Fibroblast of skin of right biceps (primary cell): ENCODE results near the gene USP48.
"Not testable (repeated sequence)": the region's sequence is repeated elsewhere in the genome, so short reads cannot be mapped to it uniquely, and the experiment has no call there.

ENCODE experiments used
- DNase-seq: peaks from one replicate; pipeline ENCODE4 v3.0.0-alpha.2; 2013

USP48 gene

DNA sequence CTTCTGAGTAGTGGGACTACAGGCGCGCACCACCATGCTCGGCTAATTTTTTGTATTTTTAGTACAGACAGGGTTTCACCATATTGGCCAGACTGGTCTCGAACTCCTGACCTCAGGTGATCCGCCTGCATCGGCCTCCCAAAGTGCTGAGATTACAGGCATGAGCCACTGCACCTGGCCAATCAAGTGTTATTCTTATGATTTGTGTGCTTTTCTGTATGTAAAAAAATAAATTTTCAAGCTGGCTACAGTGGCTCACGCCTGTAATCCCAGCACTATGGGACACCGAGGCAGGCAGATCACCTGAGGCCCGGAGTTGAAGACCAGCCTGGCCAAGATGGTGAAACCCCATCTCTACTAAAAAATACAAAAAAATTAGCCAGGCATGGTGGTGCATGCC, 12.3 kb downstream of the USP48 start:
- DNase-seq = not testable (repeated sequence)

DNA sequence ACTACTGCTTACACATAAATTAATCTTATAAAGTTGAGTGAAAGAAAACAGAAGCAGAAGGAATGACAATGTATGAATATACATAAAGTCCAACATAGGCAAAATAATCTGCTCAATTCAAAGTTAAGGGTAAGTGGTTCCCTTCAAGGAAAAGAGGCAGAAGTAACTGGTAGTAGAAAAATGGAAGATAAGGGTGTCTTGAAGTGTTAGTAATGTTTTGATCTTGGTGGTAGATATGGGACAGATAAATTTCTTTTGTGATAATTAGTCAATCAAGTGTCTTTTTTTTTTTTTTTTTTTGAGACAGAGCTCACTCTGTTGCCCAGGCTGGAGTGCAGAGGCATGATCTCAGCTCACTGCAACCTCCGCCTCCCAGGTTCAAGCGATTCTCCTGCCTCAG, 12.7 kb downstream of the USP48 start:
- no peak for DNase-seq

DNA sequence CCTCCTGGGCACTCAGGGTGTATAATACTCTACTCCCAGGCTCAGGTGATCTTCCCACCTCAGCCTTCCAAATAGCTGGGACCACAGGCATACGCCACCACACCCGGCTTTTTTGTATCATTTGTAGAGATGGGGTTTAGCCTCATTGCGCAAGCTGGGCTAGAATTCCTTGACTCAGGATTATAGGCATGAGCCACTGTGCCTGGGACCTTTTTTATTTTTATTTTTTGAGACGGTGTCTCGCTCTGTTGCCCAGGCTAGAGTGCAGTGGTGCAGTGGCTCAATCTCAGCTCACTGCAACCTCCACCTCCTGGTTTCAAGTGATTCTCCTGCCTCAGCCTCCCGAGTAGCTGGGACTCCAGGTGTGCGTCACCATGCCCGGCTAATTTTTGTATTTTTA, 15.8 kb downstream of the USP48 start:
- not testable (repeated sequence) for DNase-seq

DNA sequence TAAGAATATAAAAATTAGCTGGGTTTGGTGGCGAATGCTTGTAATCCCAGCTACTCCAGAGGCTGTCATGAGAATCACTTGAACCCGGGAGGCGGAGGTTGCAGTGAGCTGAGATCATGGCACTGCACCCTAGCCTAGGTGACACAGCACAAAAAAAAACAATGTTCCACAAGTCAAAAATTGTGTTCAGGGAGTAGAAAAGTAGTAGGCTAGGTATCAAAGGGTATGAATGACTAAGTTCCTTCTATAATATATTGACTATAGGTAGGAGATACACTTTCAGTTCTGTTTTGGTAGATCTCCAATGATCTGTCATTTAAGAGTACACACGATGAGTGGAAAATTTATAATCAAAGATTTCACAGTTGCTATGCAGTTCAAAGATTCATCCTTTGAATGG, 16.7 kb downstream of the USP48 start:
- no peak for DNase-seq

DNA sequence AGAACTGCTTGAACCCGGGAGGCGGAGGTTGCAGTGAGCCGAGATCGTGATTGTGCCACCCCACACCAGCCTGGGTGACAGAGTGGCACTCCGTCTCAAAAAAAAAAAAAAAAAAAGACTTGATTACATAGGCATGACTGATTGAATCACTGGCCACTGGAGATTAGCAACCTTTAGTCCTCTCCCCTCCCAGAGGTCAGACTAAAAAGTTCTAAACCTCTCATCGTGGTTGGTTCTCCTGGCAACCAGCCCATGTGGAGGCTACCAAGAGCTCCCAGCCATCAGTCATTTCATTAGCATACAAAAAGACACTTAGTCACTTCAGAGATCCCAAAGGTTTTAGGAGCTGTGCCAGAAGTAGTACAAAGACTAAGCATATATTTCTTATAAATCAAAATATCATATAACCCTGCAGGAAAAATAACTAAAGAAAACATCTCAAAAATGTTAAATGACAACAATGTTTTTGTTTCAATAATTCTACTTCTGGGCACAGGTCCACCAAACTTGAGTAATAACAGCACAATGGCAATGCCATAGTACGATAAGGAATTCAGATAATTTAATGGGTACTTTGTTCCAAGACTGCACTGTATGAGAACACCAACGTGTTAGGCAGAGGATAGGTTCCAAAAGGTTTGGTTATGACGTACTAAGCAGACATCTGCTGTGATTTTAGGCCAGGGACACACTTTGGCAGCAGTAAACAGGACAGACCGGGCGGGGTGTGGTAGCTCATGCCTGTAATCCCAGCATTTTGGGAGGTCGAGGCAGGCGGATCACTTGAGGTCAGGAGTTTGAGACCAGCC, 18.1 kb downstream of the USP48 start:
- peak; percentile 95 for DNase-seq

DNA sequence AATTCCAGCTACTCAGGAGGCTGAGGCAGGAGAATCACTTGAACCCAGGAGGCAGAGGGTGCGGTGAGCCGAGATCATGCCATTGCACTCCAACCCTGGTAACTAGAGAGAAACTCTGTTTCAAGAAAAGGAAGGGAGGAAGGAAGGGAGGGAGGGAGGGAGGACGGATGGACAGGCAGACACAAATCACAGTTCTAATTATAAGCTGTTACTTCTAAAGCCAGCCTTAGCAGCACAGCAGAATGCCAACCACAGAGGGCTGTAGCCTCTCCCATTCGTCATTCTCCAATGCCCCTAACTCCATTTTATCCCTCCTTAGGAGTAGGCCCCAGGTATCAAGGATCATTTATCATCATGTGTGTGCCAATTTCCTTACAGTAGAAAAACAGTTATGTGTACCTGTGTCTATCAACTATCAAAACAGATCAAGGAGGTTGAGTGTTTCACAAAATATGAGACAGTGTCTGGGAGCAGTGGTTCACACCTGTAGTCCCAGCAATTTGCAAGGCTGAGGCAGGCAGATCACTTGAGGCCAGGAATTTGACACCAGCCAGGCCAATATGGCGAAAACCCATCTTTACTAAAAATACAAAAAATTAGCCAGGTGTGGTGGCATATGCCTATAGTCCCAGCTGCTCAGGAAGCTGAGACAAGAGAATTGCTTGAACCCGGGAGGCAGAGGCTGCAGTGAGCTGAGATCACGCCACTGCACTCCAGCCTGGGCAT, 19.1 kb downstream of the USP48 start:
- DNase-seq = no peak

DNA sequence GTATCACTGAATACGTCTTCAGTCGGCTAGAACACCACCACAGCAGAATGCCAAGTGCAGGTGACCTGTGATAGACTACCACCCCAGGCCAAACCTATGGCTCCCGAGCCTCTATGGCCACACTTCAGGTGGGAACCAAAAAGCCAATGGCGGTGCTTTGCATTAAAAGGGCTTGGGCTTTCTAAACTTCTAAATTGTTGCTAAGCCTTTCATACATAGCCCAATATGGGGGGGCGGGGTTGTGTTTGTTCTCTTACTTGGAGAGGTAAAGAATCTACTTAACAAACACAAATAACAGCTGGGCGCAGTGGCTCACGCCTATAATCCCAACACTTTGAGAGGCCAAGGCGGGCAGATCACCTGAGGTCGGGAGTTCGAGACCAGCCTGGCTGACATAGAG, 19.7 kb downstream of the USP48 start:
- DNase-seq = no peak

DNA sequence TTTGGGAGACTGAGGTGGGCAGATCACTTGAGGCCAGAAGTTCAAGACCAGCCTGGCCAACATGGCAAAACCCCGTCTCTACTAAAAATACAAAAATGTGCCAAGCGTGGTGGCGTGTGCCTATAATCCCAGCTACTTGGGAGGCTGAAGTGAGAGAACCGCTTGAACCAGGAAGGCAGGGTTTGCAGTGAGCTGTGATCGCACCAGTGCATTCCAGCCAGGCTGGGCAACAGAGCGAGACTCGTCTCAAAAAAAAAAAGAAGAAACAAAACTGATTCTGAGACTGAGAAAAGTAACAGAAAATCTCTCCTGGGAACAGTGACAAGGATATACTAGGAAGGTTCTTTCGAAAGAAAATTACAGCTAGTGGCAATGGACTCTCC, 20.9 kb downstream of the USP48 start:
- no peak for DNase-seq

DNA sequence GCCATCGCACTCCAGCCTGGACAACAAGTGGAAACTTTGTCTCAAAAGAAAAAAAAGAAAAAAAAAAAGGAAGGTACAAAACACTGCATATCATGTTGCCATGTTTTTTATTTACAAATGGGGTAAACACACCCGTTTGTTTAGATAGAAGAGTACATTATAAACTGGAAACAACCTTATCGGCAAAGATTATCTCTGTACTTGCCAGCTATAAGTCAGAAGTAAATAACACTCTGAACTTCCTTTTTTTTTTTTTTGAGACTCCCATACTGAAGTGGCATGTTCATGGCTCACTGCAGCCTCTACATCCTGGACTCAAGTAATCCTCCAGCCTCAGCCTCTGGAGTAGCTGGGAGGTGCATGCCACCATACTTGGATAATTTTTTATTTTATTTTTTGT, 21.9 kb downstream of the USP48 start:
- no peak for DNase-seq

DNA sequence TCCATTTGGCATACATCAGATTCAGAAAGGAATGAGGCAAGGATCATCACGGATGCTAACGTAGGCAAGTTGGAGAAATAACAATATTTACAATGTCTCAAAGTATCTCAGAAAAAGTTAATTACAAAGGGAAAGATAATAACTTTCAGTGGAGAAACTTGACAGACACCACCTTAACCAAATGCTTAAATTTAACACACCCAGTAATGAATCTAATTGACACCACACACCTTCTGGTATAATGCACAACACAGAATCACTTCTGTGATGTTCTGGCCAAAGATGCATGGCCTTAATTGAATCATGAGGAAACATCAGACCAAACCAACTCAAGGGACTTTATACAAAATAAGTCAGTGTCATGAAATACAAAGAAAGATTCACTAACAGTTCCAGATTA, 23.1 kb downstream of the USP48 start:
- no peak for DNase-seq

DNA sequence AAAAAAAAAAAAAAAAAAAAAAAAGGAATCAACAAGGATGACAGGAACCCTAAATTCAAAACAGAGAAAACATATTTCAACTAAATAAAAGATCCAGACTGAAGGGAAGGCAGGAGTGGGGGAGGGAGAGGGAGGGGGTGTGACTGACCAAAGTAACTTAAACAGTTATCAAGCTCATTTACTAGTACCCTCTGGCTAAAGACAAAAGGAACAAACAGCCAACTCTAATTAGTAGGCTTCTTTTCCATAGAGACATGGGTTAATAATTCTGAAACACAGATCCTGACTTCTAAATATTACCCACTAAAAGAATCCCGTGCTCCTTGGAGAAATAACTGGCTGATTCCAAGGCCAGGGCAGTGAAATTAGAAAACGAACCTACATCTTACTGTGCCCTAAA, 23.8 kb downstream of the USP48 start:
- DNase-seq = no peak

DNA sequence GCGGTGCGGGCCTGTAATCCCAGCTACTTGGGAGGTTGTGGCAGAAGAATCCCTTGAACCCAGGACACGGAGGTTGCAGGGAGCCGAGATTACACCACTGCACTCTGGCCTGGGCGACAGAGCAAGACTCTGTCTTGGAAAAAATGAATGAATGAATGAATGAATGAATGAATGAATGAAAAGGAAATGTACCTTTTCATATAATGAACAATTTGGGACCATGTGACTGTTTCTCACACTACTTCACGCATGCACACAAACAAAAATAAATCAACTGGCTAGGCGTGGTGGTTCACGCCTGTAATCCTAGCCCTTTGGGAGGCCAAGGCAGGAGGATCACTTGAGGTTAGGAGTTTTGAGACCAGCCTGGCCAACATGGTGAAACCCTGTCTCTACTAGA, 24.3 kb downstream of the USP48 start:
- no peak for DNase-seq

DNA sequence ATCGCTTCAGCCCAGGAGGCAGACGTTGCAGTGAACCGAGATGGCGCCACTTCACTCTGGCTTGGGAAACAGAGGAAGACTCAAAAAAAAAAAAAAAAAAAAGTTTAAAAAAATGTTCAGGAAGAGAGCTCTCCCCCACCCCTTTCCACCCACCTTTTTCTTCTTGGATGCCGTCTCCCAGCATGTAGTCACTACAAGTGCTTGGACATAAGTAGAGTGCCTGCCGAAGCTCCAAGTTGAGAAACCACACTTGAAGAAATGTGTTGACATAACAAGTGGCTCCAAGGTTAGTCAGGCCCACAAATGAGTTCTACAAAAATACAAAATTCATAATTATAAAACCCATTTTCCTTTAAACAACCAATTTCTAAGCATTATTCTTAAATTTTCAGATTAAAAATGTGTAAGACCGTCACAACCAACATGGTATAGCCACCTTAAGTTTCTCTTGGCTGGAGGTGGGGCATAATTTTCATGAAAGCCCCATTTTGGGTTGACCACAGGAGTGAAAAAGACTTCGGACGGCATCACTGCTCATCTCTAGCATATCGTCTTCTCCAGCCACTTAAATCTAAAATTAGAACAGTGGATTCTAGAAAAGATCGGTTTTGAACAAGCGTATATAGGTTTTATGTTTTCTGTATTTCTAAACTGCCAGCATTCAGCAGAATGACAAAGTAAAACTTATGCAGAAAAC, 26.4 kb downstream of the USP48 start:
- no peak for DNase-seq

DNA sequence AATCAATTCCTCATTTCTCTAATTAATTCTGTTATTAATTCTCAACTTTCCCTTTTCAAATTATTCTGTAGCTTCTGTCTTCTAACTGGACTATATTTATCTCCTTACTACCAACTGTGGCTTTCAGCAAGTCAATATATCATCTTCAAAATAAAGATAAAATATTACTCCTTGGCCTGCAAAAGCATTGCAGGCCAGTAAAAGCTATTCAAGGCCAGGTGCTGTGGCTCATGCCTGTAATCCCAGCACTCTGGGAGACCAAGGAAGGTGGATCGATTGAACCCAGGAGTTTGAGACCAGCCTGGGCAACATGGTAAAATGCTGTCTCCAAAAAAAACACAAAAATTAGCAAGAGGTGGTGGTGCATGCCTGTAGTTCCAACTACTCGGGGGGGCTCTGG, 27.9 kb downstream of the USP48 start:
- no peak for DNase-seq

DNA sequence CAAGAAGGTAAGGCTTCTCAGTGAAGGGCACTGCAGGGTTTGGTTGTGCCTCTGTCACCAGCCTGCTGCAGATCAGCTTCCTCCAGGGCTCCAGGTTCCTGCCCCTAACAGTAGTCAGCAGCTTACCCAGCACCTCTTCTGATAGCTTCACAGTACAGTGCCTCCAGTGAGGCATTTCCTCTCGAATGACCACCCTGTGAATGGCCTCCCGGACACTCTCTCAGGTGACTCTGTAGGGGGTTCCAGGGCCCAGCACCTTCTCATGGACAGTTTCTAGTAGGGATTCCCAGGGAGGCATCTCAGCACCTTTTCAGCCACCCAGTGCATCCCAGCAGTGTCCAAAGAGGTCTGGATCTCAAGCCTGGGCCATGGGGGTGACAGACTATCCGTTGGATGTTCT, 28.4 kb downstream of the USP48 start:
- DNase-seq = no peak

DNA sequence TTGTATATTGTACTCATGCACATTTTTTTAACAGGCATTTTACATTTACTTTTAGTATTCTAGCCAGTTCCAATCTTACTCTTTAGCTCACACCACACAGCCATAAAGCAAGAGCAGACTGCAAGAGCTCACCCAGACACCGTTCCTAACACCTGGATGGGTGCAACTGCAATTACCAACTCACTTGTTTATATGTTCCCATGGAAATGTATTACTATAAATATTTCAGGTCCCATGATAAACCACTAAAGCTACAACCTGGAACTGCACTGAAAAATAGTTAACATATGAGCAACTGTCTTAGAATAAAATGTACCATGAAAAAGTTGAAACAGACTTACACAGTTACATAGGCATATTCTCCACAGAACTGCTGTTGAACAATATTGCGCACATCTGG, 30.8 kb downstream of the USP48 start:
- no peak for DNase-seq

DNA sequence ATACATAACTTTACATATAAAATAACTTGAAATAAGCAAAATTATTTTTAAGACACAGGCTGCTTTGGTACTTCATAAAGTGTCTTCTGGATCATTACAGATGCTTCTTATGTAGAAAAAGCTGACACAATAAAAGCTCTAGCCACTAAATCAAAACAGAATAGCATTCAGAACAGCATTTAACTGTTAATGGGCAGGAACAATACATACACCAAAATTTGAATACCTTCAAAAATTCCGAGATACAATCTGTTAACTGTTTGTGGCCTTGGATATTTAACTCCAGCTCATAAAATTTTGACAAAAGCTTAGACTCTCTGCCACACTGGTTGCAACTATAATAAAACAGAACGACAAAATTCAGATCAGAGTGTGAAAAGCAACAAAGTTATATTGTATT, 31.7 kb downstream of the USP48 start:
- DNase-seq = no peak

DNA sequence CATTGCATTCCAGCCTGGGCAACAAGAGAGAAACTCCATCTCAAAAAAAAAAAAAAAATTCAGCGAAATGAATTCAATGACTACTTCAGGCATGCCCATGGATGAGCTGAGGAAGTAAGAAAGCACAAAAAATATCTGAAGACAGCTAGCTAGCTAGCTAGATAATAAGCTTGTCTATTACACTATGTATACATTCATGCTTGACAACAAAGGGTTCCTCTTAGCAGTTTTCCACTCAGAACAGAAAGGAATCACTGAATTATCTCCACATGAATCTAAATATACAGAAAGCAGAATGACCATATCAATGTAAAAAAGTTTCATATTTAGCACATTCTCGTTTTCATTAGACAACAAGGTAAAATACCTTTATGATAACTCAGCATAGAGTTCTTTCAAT, 32.1 kb downstream of the USP48 start:
- no peak for DNase-seq

DNA sequence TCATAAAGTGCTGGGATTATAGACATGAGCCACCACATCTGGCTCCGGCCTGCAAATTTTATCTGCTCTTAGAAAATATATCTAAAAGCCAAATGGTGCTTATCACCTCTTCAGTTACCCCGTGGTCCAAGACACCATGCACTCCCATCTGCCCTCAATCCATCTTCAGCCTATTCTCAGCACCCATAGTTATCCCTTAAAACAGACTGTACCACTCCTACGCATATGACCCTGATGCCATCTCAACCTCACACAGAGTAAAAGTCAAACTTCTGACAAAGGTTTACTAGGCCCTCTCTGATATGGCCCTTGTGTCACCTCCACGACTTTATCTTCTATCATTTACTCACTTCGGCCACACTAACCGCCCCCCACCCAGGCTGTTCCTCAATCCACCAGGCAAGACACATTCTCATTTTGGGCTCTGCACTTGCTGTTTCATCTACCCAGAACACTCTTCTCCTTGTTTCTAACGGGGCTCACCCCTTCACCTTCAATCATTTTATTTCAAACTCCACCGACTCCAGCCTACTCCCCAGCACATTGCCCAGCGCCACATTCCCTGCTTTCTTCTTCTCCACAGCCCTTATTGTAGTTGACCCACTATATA, 33.0 kb downstream of the USP48 start:
- DNase-seq = no peak

DNA sequence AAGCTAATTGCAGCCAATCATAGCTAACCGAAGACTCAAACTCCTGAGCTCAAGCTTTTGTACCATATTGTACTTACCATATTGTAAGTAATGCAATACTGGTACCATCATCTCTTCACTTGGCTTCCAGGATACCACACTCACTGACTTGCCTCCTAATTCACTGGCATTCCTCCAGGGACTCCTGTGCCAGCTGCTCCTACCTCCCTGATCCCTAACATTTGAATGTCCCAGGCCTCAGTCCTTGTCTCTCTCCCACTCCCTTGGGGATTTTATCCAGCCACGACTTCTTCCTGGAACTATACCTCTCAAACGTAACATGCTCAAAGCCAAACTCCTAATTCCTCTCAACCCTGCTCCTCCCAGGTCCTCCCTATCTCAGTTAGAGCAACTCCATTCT, 33.8 kb downstream of the USP48 start:
- DNase-seq = no peak

DNA sequence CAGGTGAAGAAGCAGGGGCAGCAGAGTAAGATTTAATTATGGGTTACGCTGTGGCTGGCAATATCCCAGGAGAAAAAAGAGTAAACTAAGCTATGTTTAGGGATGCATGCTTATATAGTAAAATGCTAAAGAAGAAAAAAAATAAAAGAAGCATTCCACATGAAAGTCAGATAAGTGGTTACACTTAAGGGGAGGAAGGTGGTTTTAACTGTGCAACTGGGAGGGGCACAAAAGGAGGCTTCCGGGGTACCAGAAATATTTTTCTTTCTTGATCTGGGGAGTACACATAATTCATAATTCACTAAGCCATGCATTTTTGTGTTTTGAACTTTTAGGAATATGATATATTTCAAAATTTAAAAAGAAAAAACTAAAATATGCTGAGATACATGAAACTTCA, 39.5 kb downstream of the USP48 start:
- no peak for DNase-seq

DNA sequence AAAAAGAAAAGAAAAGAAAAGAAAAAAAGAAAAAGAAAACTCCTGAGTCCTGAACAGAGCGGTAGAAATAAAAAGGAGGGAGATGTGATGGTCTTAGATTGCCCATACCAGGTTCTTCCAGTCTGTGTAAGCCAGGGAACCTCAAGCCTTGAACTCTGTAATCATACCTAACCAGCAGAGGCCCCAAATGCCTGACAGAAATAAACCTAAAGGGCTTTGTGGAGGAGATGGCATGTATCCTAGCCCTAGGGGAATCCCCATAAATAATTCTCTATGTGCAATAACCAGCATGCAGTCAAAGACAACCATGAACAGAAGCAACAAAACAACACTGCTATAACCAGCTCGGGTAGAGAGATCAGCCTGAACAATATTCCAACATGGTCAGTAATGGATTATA, 40.4 kb downstream of the USP48 start:
- no peak for DNase-seq

DNA sequence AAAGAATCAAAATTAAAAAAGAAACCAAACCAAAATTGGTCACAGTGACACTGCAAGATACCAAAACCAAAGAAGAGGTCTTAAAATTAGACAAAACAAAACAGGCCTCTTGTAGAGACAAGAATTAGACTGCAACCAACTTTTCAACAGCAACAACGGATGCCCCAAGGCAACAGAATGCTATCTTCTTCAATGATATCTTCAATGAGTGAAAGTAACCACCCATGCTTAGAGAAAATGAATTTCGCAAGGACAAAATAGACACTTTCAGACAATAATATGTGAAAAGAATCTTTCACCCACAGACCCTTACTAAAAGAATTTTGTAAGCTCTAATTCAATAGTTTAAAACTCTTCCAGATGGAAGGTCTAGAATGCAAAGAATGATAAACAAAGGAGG, 41.7 kb downstream of the USP48 start:
- DNase-seq = no peak

DNA sequence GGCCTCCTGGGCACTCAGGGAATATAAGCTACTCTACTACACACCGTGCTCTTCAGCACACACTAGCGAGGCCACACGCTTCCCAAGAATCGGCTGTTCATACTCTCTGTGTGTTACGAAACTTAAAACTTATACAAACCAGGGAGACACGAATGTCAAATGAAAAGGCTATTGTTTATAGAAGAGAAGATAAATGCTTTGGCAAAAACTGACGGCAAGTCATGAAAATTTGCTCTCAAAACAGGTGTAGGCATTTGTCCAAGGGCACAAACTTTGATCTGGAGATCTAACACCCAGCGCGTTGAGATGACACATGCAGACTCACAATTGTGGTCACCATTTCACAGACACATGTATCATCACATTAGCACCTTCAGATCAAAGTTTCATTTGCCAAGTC, 46.1 kb downstream of the USP48 start:
- no peak for DNase-seq
